HG02610 (cell line): ENCODE measurements around the gene ACSL4.
"Not testable (repeated sequence)": the region's sequence is repeated elsewhere in the genome, so short reads cannot be mapped to it uniquely, and the experiment has no call there.

Source experiments
- ATAC-seq: cut with Tn5 transposase; IDR thresholded peaks from one replicate; pipeline ENCODE4 v1.9.1; 2021; ENCODE audit warnings: mild to moderate bottlenecking, moderate library complexity; ENCODE audit not compliant: unreplicated experiment

The ACSL4 gene

GRCh38 chrX:109732017-109732801 lies 848 bp downstream of the ACSL4 start:
- peak; percentile 19 for ATAC-seq

GRCh38 chrX:109728173-109728535 lies 4.9 kb downstream of the ACSL4 start:
- ATAC-seq: no peak

- not testable (repeated sequence) for ATAC-seq
Observed at GRCh38 chrX:109724971-109725370, 8.1 kb downstream of the ACSL4 start.

- ATAC-seq: no peak
Observed at GRCh38 chrX:109720947-109721346, 12.1 kb downstream of the ACSL4 start.

- ATAC-seq: peak; percentile 55
Observed at GRCh38 chrX:109719264-109719663, 13.8 kb downstream of the ACSL4 start.

GRCh38 chrX:109716431-109717028 lies 16.5 kb downstream of the ACSL4 start:
- ATAC-seq: no peak

GRCh38 chrX:109714340-109714958 lies 18.6 kb downstream of the ACSL4 start:
- no peak for ATAC-seq

- ATAC-seq: no peak
Observed at GRCh38 chrX:109710181-109710580, 22.9 kb downstream of the ACSL4 start.

- peak; percentile 80 for ATAC-seq
Observed at GRCh38 chrX:109709129-109709631, 23.9 kb downstream of the ACSL4 start.

GRCh38 chrX:109707720-109708119 lies 25.3 kb downstream of the ACSL4 start:
- no peak for ATAC-seq

GRCh38 chrX:109707319-109707718 lies 25.7 kb downstream of the ACSL4 start:
- ATAC-seq: no peak

GRCh38 chrX:109704563-109704962 lies 28.5 kb downstream of the ACSL4 start:
- ATAC-seq: peak; percentile 68

- ATAC-seq: no peak
Observed at GRCh38 chrX:109697855-109698254, 35.2 kb downstream of the ACSL4 start.

GRCh38 chrX:109696146-109696740 lies 36.8 kb downstream of the ACSL4 start:
- ATAC-seq: peak; percentile 48

- ATAC-seq: no peak
Observed at GRCh38 chrX:109695637-109696036, 37.4 kb downstream of the ACSL4 start.

GRCh38 chrX:109691752-109692151 lies 41.3 kb downstream of the ACSL4 start:
- ATAC-seq: no peak

GRCh38 chrX:109691277-109691676 lies 41.8 kb downstream of the ACSL4 start:
- ATAC-seq: no peak

GRCh38 chrX:109687903-109688302 lies 45.2 kb downstream of the ACSL4 start:
- ATAC-seq: no peak

- peak; percentile 77 for ATAC-seq
Observed at GRCh38 chrX:109685656-109686078, 47.4 kb downstream of the ACSL4 start.

GRCh38 chrX:109684136-109684535 lies 48.9 kb downstream of the ACSL4 start:
- no peak for ATAC-seq

GRCh38 chrX:109681475-109682081 lies 51.5 kb downstream of the ACSL4 start:
- no peak for ATAC-seq
